Right ventricle myocardium superior (tissue), 1 donor: ENCODE measurements around the gene NOL7. TPM values are rescaled to one million over a fixed set of nuclear protein-coding genes. Genes with fewer than 3 reads are reported as not detected.

Source experiments
- ATAC-seq: fragments of 200-7000 bp; cut with Tn5 transposase; one replicate; pipeline ENCODE4 v1.9.1; 2020; ENCODE audit warnings: mild to moderate bottlenecking; ENCODE audit not compliant: poor library complexity
- DNase-seq: peaks from one replicate; pipeline ENCODE4 v3.0.0-alpha.2; 2020
- intact Hi-C: fragments of 100-400 bp; cut with DNase I; formaldehyde crosslinking; loops from one replicate; pipeline ENCODE4 v1.11.2; 2022
- total RNA-seq: library from RNA; stranded (reverse); fragmentation: NEBNext Ultra II Directional; extraction: Animal tissue kit (Norgen Biotek cat#: 25700); gene quantifications from one replicate; pipeline ENCODE4 v1.2.1, GENCODE V29; 2021
- donor health status: DM: no; HTN: yes; CAD: no; lungs with severe emphysema.

Gene NOL7
- total RNA-seq, 1 donor from 2014 or later: 47.9 TPM

DNA sequence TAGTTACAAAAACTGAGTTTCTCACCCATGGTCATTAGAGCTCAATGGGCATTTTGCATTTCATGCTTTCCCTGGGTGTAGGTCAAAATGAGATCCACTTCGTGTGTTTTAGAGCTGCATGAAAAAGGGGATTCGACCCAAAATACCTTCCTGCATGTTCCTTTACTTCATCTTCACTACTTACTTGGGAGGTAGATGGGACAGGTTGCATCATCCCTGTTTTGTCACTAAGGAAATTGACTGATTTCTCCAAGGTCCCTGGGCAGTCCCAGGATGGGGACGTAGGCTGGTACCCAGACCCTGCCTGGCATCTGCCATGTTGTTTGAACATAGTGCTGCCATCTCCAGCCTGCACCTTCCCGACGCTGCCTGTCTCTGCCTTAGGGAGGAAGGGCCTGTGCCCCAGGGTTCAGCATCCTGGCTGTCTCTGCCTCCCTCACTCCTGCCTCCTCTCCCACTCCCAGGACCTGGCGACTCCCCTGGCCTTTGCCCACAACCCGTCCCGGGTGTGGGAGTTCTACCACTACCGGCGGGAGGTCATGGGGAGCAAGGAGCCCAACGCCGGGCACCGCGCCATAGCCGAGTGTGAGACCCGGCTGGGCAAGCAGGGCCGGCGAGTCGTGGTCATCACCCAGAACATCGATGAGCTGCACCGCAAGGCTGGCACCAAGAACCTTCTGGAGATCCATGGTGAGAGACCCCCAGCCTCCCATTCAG lies 23.8 kb upstream of the NOL7 start:
- DNase-seq: no peak
- no peak for ATAC-seq
- intact Hi-C loops: no loop called here

DNA sequence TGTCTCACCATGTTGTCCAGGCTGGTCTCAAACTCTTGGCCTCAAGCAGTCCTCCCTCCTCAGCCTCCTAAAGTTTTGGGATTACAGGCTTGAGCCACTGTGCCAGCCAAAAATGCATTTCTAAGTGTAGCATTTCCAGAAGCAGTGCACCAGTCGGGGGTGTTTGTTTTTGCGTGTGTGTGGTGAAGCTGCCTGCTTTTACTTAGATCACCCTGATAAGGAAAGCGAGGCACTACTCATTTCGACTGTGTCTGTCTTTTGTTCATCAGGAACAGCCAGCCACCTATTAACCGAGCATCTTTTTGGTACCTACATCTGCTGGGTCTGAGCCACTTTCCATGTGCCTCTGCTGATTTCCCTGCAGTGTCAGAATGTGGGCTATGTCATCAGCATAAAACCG lies 22.0 kb upstream of the NOL7 start:
- DNase-seq (no peak), ATAC-seq (no peak)
- intact Hi-C loops: no loop called here

DNA sequence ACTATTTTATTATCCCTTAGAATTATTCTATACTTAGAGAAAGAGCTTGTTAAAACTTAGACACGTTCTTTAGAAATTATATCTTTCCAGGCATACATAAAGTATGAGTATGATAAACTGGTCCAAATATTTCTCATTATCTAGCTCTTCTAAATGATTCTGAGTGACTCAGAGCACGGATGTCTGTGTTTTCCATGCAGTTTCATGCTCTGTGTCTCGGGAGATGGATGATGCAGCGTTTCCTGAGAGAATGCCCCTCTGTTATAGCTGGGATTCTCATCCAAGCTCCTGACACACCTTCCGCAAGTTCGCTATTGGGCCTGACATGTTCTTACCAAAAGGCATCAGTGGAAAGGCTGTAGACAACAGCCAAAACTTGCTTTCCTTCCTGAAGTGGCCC lies 21.4 kb upstream of the NOL7 start:
- DNase-seq (no peak), ATAC-seq (no peak)
- intact Hi-C loops: no loop called here

DNA sequence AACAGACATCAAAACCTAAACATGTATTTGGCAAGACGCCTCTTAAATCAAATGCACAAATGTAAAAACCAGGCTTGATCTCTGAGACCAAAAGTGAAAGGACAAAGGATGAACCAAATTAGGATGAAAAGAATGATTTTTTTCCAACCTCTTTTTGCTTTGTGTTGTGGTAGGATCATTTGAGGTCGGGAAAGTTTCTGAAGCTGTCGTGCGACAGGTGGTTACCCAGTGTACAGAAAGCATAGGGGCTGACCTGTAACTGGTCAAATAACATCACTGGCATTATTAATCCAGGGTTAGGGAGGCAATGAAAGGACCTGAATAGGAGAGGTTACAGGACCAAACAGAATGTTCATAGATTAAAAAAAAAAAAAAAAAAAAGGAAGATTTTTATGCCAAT lies 18.1 kb upstream of the NOL7 start:
- no peak for ATAC-seq
- intact Hi-C loops: no loop called here
- DNase-seq: no peak

DNA sequence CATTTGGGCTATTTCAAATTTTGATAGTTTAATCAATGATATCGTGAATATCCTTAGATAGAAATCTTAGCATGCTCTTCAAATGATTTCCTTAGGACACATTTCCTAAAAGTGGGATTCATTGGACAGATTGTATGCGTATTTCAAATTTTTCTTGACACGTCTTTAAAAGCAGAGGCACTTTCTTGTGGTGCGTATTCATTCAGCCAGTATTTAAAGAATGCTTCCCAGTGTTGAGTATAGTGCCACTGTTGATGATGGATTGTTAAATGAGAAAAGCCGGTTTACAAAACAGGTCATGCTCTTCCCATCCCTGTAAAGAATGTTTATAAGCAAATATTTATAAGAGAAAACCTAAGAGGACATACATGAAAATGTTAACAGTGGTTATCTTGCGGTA lies 15.1 kb upstream of the NOL7 start:
- DNase-seq: no peak

DNA sequence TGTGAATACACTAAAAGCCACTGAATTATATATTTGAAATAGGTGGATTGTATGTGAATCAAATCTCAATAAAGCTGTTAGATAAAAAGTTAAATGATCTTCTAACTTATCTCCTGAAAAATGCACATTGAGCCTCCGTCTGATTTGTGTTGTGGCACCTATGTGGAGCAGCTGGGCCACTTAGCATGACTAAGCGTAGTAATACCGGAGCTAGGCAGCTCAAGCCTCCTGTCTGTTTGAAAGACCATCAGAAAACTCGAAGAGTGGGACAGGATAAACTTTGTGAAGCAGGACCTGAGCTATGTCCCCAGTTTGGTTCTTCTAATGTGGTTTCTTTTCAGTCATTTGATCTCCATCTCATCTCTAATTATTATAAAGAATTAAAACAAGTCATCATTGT lies 11.0 kb upstream of the NOL7 start:
- ATAC-seq: no peak
- DNase-seq: no peak
- intact Hi-C loops: no loop called here

More for the DNA sequence above, 15.1 kb upstream of the NOL7 start:
- no peak for ATAC-seq
- intact Hi-C loops: no loop called here

DNA sequence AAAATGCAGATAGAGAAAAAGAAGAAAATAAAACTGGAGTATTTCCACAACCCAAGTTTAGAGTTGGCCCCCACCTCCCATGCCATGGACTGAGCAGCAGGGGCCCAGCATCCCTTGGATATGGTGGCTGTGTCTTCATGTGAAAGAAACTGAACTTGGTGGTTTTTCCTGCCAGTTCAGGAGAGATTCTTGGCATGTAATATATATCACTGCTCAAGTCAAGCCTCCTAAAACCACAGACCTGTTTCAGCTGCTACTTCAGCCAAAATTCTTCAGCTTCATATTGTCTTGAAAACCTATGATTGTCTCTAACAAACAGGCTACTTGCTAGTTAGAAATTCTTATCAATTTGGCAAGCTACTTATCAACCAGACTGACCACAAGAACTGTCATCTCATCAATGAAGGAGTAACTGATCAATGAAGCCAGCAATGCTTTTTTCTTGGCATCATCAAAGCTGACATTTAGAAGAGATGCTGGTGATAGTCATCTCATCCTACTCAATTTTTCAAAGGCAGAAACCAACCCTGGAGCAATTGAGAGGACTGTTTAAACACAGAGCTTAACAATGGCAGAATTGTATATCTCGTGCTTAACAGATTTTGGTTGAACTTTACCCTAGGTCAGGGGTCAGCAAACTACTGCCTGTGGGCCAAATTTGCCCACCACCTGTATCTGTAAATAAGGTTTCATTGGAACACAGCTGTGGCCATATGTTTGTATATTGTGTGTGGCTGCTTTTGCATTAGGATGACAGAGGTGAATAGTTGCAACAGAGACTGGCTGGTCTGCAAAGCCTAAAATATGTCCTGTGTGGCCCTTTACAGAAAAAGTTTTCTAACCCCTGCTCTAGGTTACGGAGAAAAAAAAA lies 10.4 kb upstream of the NOL7 start:
- DNase-seq: no peak
- ATAC-seq: no peak
- intact Hi-C loops: no loop called here

DNA sequence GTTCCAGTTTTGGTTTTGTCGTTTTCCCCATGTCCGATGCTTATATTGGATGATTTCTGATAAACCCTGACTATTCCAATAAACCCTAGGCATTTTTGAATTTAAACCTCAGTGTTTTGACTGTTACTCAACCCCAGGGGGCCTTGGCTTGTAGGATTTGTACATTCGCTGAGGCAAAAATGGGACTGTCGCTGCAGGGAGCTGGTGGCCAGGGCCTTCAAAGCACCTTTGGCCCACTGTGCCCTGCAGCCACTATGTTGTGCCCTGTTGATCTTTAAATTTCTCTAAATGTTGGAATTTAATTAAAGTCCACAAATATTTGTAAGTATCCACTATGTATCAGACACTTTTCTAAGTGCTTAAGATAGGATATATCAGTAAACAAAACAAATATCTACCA lies 9.5 kb upstream of the NOL7 start:
- intact Hi-C loops: no loop called here
- ATAC-seq: no peak
- no peak for DNase-seq

DNA sequence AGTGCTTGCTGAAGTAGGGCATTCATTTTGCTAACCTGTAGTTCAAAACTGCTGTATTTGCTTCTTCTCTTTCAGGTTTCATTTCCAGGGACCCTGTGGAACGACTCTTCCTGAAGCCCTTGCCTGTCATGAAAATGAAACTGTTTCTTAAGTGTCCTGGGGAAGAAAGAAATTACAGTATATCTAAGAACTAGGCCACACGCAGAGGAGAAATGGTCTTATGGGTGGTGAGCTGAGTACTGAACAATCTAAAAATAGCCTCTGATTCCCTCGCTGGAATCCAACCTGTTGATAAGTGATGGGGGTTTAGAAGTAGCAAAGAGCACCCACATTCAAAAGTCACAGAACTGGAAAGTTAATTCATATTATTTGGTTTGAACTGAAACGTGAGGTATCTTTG lies 3.4 kb upstream of the NOL7 start:
- intact Hi-C loops: no loop called here
- no peak for ATAC-seq
- no peak for DNase-seq

DNA sequence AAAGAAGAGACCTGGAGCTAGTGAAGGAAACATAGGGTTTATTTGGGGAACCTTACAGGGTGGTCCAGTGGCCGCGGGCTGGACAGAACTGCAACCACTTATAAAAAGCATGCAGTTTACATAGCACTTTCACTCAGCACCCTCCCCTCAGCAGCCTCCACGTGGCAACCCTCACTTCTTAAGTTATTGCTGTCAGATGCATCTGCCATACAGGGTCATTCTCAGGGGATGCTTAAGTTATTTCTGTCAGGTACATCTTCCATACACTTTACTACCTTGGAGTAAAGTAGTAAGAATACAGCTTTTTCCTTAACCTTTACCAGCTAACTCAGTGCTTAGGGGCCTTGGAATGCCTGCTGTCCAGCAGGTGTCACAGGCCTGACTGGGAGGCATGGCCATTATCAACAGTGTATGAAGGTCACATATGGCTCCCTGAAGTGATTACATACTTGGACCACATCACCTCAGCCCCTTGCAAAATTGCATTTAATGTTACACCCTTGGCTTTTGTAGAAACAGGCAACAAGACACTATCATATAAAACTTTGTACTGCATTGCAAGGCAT lies 2.0 kb upstream of the NOL7 start:
- ATAC-seq (no peak), DNase-seq (no peak)
- intact Hi-C loops: no loop called here

DNA sequence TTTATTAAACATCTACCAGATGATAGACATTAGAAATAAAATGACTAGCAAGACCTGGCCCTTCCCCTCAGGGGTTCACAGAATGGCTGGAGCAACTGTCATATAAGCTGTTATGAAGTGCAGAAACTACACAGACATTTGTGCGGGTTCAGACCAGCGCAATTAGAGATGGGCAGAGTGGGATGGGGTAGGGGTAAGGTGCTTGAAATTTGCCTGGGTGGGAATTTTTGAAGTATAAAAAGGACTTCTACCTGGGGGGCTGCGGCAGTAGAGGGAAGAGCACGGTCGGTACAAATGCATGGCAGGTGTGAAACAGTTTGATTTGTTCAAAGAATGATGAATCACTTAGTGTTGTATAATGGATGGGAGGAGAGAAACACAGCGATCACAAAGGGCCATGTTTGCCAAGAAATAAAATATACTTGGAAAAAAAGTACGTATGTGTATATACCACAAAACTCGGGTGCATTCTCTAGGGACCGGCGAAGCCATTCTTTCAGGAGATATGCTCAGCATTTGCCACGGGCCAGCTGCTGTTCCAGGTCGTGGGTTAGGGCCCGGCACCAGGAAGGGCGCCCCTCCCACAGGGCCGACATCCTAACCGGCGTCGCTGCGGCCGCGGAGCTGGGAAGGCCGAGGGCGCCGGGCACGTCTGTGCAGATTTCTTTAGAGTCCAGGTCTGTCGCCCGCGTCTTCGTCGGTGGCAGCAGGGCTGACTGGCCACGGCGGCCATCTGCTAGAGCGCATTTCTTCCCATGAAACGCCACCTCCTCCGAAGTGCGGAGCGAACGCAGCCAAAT lies 809 bp upstream of the NOL7 start:
- ATAC-seq: peak; percentile 45
- intact Hi-C loops: no loop called here

DNA sequence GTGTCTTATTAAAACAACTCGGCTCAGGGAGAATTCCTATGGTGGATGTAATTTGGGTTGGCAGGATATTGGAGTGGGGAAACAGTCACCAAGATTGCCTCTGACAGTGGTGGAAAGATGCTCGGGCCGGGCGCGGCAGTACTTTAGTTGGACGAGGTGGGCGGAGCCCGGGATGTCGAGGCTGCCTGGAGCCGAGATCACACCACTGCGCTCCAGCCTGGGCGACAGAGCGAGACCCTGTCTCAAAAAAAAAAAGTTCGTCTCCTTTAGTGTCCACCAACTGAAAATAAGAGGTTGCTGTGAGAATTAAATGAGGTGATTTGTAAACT lies 621 bp downstream of the NOL7 start:
- peak; percentile 76 for DNase-seq
- intact Hi-C loops: loop anchor here (5.0 kb wide), 1 partner anchor 97 kb away; the partner anchor contains the start of gene RANBP9
- ATAC-seq: peak; percentile 49

More for the DNA sequence above, 809 bp upstream of the NOL7 start:
- DNase-seq: peak; percentile 68

DNA sequence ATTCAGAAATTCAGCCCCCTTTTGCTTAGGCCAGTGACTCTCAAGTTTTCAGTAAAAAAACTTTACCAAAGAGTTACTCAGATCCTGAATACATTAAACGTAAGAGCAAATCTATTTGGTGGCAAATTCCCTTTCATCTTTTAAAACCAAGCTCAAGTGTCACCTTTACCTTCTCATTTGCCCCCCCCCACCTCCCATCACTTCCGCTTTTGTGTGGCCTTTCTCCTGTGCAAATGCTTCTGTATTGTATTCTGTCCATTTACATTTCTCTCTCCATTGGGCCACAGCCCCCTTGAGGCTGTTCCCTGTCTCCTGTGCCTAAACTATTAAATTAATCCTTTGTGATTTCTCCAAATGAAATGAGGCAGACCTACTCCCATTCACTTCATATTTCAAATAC lies 1.9 kb downstream of the NOL7 start:
- intact Hi-C loops: loop anchor here (5.0 kb wide), 1 partner anchor 95 kb away; the partner anchor contains the start of gene RANBP9
- DNase-seq (no peak), ATAC-seq (no peak)

DNA sequence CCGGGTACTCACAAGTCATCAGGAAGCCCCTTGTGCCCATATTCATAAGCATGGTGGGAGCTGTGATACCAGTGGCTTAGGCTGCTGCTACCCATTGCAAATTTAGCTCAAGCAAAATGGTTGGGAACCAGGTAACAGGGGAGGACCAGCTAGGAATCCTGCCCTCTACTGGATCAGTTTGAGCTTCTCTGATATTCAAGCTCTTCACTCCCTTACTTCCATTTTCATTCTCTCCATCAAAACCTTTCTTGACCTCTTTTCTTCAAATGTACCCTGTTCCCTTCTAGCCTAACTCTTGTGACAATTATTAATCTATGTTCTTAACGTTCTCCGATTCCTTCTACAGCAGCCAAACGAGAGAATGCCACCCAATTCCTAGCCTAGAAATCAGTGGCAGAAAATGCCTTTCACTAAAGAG lies 9.7 kb downstream of the NOL7 start:
- DNase-seq (no peak), ATAC-seq (peak; percentile 58)
- intact Hi-C loops: no loop called here

DNA sequence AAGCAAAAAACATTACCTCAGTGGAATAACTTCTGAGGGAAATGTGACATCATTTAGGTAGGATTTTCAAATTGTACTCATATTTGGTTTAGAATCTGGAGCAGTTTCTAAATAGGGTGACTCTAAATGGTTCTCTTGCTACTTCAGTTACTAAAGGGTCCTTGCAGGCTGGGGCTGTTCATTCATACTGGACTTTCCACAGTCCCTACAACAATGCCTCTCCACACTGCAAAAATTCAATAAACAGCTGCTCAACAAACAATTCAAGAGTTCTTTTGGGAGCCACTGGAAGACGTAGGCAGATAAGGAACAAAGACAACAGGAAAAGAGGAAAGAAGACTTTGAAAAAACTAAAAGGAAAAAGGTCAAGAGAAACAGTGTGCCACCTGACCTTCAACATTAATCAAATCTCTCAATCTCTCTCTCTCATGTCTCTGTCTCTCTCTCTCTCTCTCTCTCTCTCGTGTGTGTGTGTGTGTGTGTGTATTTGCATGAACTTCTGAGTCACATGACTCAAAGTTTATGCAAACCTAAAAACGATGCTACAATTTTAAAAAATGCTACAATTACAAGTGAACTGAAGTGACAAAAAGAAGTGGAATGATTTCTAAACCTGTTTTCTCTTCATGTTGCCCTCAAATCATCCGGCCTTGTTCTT lies 14.5 kb downstream of the NOL7 start:
- intact Hi-C loops: no loop called here
- DNase-seq (no peak), ATAC-seq (no peak)

DNA sequence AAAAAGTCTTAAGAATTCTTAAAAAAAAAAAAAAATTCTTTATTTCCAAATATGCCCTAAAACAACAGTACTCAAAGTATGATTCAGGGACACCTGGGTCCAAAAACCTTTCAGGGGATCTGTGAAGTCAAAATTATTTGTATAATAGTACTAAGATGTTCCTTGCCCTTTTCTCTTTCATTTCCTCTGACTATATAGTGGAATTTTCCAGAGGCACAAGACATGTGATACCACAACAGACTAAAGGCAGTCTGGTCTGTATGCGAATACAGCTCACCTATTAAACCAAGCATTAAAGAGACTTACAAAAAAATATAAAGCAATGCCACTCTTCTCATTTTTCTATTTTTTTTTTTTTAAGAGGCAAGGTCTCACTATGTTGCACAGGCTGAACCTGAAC lies 15.4 kb downstream of the NOL7 start:
- intact Hi-C loops: no loop called here
- no peak for DNase-seq
- ATAC-seq: no peak

DNA sequence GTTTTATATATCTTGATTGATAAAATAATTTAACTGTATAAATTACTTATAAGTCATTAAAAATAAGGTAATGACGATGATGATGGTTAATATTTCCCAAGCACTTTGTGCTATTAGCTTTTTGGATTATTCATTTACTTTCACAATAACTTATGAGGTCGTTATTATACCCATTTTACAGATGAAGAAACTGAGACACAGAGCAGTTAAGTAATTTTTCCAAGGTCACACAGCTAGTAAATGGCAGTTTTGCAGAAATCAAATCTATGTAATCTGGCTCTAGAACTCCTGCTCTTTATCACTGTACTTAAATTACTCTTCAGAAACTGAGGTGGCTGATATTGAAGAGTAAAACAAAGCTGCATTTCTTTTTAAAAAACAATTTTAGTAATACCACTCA lies 18.2 kb downstream of the NOL7 start:
- intact Hi-C loops: no loop called here
- DNase-seq (no peak), ATAC-seq (no peak)

DNA sequence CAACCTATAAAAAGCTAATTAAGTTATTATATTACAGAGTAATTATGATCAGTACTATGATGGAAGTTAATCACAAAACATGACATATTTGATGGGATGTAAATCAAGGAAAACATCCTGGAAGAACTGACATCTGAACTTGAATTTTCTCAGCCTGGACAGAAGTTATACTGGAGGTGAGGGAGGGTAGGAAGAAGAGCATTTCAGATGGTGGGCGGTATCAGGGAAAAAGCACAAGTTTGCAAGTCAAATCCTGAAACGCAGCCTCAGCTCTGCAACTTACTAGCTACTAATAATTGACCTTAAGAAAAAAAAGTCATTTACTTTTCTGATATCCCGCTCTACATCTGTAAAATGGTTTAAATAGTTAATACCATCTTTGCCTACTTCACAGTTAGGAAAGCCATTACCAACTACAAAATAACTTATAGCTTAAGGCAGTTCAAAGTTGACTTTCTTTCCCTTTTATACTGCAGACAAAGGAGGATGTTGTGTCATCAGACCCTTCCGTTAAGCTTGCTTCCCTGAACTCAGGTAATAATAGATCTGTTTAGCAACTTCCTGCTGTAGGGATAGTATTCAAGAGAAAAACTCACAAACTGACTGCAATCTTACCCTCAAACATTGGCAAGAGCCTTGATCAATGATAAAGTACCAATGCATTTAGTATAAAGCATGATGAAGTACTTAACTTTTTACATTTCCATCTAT lies 21.0 kb downstream of the NOL7 start:
- ATAC-seq: no peak
- no peak for DNase-seq
- intact Hi-C loops: no loop called here
